IMR-90 (cell line): ENCODE measurements around the gene ZBTB45.

Experiments
- BHLHE40 ChIP-seq: fragments of 150-350 bp; IDR thresholded peaks from 2 replicates; pipeline ENCODE4 v1.6.1; 2016; ENCODE audit warnings: mild to moderate bottlenecking, low read depth, low read length
- CEBPB ChIP-seq: IDR thresholded peaks from 2 replicates; pipeline ENCODE4 v1.6.1; 2012; ENCODE audit warnings: low read depth, low read length, improper control_type of control experiment
- CHD1 ChIP-seq: IDR thresholded peaks from 2 replicates; pipeline ENCODE4 v1.6.1; 2012; ENCODE audit warnings: low read depth, low read length, improper control_type of control experiment
- CTCF ChIP-seq: conservative IDR thresholded peaks from 2 replicates; pipeline ENCODE4 v1.5.1; 2012; ENCODE audit warnings: mild to moderate bottlenecking, low read depth, low read length, improper control_type of control experiment
- FOS ChIP-seq: fragments of 150-350 bp; IDR thresholded peaks from 2 replicates; pipeline ENCODE4 v1.6.1; 2016; ENCODE audit warnings: low read depth, low read length
- POLR2A ChIP-seq: IDR thresholded peaks from 2 replicates; pipeline ENCODE4 v1.6.1; 2012; ENCODE audit warnings: mild to moderate bottlenecking, low read depth, low read length
- RAD21 ChIP-seq: IDR thresholded peaks from 2 replicates; pipeline ENCODE4 v1.6.1; 2012; ENCODE audit warnings: low read length, improper control_type of control experiment
- RFX5 ChIP-seq: IDR thresholded peaks from 2 replicates; pipeline ENCODE4 v1.8.0; 2012; ENCODE audit warnings: low read depth, mild to moderate bottlenecking, low read length, moderate library complexity
- USF2 ChIP-seq: fragments of 150-350 bp; IDR thresholded peaks from 2 replicates; pipeline ENCODE4 v1.6.1; 2017; ENCODE audit warnings: mild to moderate bottlenecking, antibody characterized with exemption, low read length, low read depth

- TF ChIP-seq CTCF = no peak
- TF ChIP-seq CHD1 = no peak
- TF ChIP-seq USF2 = no peak
- TF ChIP-seq FOS = 0 out of 2 replicates have a peak, but pooled peaks have one; percentile 10
- no peak for TF ChIP-seq RAD21
- no peak for TF ChIP-seq RFX5
- TF ChIP-seq BHLHE40 = peak; percentile 76
- TF ChIP-seq POLR2A = no peak
- TF ChIP-seq CEBPB = no peak
Observed at GRCh38 chr19:58474291-58474996, 45.2 kb downstream of the ZBTB45 start.
